Inferior parietal cortex (tissue), 1 donor: ENCODE measurements around the gene DMKN.

Source experiments
- DNase-seq: peaks from one replicate; pipeline ENCODE4 v3.0.0-alpha.2; 2016; ENCODE audit errors: extremely low spot score

Gene DMKN

GRCh38 chr19:35549174-35549788 is 35.8 kb upstream of the DMKN start:
- DNase-seq = peak; percentile 81

GRCh38 chr19:35546532-35546931 is 33.1 kb upstream of the DMKN start:
- no peak for DNase-seq

DNA sequence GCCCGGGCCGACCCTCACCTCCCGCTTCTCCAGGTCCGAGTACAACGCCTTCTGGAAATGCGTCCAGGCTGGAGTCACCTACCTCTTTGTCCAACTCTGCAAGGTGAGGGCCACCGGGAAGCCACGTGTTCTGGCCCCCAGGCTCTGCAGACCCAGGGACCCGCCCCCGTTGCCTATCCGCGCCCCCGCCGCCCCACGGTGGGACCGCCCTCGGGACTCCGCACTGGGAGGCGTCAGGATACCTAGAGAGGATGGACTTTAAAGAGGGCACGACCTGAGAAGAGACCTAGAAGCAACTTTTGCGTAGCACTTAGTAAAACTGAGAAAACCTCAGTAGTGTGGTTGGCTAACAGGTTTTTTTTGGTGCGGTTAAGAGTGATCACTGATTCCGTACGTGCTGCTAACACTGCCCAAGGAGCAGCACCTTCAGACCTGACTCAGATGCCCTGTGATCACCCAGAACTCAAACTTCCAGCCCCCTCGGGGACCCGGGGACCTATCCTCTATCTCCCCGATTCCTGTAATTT is 32.5 kb upstream of the DMKN start:
- DNase-seq = no peak

GRCh38 chr19:35545001-35545854 is 31.8 kb upstream of the DMKN start, which contains the start of gene TMEM147:
Gene TMEM147 (plus strand): TSS chr19:35545626. CDS start chr19:35545740, 114 bp downstream.
- peak; percentile 89 for DNase-seq

DNA sequence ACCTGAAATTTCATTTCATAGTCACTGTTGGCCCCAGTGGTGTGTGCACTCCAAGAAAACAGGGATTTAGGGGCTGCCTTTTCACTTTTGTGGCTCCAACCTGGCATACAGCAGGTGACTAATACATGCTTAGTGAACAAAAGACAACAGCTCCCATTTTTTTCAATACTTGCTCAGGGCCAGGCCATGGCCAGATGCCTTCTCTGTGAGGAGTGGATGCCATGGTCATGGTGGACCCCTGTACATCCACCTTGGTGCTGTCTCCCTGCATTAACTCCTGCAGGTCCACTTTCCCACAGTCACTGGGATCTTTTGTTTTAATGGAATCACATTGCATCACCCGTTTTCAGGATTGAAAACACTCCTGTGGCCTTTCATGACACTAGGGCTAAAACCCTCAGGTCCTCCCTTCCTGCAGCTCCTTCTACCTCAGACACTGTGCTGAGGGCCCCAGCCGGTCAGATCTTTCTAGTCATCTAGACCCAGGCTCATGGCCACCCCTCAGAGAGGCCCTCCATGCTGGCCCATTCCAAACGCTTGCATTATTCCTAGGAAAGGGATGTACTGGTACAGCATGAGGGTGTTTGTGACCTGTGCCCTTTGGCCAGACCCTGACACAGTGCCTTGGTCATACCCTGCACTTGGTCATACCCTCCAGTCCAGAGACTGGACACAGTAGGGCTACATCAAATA is 30.8 kb upstream of the DMKN start:
- no peak for DNase-seq

DNA sequence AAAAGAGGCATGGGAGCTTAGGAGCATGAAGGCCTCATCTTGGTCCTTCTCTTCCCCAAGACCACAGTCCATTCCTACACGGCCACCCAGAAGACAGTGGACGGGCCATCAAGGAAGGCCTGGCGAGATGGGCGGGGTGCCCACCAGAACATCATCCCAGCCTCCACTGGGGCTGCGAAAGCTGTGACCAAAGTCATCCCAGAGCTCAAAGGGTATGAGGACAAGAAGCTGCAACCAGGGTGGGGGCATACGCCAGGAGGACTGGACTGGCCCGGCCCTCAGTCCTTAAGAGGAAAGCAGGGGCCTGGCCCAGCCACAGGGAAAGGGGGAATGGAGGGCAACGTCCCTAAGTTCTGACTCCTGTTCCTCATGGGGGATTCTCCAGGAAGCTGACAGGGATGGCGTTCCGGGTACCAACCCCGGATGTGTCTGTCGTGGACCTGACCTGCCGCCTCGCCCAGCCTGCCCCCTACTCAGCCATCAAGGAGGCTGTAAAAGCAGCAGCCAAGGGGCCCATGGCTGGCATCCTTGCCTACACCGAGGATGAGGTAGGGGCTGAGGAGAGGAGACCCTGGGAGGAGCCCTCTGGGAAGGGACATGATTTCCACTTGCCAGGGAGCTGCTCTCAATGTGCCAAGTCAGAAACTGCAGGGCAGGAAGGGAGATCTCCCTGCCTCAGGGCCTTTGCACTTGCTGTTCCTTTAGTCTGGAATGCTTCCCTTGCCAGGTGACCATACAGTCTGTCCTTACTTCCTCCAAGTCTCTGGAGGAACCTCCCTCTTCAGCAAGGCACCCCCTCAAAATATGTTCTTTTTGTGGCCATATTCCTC is 30.0 kb upstream of the DMKN start:
- DNase-seq = no peak

GRCh38 chr19:35542209-35542608 is 28.8 kb upstream of the DMKN start:
- no peak for DNase-seq

GRCh38 chr19:35540356-35540927 is 27.0 kb upstream of the DMKN start:
- no peak for DNase-seq

- DNase-seq = no peak
Measured at GRCh38 chr19:35539850-35540249, 26.4 kb upstream of the DMKN start.

GRCh38 chr19:35539314-35539713 is 25.9 kb upstream of the DMKN start:
- DNase-seq = no peak

DNA sequence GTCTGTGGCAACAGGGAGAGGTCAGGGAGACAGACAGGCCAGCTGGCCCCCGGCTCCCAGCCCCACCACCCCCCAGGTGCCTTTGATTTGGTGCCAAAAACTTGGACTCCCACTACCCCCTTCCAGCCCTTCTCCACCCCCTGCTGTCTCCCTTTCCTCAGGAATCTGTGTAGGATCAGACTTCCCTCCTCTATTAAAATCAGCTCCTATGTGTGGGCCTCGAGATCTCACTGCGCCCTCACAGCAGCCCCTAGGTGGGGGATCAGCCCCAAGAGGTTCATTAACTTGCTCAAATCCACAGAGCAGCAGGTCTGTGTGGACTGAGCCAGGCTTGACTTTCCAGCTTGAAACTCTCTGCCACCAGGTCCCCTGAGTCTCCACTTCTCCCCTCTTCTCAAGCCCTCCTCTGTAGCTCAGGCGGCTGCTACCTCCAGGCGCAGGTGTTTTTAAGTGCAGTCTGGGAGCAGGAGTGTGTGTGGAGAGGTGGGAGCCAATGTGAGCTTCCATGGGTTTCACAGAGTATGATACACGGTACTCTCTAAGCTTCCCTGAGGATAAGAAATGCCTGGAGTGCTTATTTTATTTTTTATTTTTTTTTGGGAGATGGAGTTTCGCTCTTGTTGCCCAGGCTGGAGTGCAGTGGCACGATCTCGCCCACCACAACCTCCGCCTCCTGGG is 21.5 kb upstream of the DMKN start:
- DNase-seq = no peak

- DNase-seq = no peak
Measured at GRCh38 chr19:35533822-35534392, 20.5 kb upstream of the DMKN start.

- DNase-seq = no peak
Measured at GRCh38 chr19:35533201-35533821, 19.9 kb upstream of the DMKN start, which contains the start of gene GAPDHS. Gene GAPDHS (plus strand): TSS chr19:35533456. CDS start chr19:35533528, 72 bp downstream.

DNA sequence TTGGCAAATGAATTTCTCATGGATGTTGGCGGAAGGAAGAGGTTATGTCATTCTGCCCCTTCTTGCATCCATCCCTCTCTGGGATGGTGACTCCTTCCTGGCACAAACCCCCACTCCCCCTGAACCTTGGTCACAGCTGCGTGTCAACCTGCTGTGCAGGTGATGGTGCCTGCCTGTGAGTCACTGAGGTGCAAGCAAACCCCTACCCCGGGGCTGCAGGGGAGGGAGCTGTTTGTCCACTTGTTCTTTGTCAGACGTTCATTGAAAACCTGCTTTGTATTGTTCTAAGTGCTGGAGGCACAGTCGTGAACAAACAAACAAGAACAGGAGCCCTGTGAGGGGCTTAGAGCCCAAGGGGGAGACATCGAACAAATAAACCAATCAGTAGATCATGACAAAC is 17.8 kb upstream of the DMKN start:
- no peak for DNase-seq

GRCh38 chr19:35529241-35530218 is 16.1 kb upstream of the DMKN start:
- no peak for DNase-seq

- DNase-seq = no peak
Measured at GRCh38 chr19:35528218-35529038, 15.0 kb upstream of the DMKN start, which contains the start of gene SBSN. Gene SBSN (minus strand): TSS chr19:35528311. CDS start chr19:35528281, 30 bp downstream.

DNA sequence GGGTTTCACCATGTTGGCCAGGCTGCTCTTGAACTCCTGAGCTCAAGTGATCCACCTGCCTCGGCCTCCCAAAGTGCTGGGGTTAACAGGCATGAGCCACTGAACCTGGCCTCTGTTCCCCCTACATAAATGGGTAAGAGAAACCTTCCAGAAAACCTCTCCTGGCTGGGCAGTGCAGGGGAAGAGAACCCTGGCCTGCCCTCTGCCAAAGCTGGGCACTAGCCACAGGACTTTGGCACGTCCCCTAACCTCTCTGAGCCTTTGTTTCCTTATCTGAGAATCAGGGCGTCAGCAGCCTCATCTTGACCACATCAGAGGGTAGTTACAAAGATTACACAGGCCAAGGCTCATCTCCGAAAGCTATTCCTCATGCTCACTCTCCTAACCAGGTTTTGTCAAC is 12.4 kb upstream of the DMKN start:
- no peak for DNase-seq
